Measurements from ENCODE around the gene SCNN1A.

The SCNN1A gene

DNA sequence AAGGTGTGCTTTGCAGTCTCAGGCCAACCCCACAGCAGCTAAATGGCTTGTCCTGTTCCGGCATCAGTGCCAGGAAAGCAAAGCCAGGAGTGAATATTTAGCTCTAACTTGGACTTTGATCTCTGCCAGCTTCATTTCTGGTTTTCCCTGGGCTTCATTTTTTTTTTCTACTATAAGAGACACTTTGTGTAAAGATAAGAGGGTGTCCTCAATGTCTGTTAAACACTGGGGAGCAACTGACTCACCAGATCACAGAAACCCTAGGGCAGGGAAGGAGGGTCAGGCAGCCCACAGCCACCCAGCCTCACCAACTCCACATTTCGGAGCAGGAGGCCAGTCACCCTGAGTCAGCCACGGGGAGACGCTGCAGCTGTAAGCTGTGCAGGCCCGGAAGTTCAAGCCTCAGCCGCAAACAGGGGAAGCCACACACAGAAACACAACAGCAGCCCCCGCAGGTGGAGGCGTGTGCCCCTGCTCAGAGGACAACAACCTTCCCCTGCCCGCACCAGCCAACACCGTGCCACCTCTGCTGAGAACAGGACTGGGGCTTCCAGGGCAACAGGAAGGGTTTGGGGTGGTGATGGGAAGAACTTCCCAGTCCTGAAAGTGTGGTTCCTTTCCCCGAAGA, 39.8 kb downstream of the SCNN1A start:
- H3K4me1 ChIP-seq (ENCODE audit: control insufficient read depth in 1 of 2, insufficient read depth in 1 of 2, low read depth in 1 of 2, low read length in 1 of 2), result peaks cover 69 to 90% of the 10 kb centered on the region in 2 experiments
- H3K4me3 ChIP-seq (ENCODE audit: low read depth in 1 of 2, low read length in 1 of 2), result peak overlapping the region; percentile 88 to 94
- H3K9me3 ChIP-seq, result peaks cover 5% of the 10 kb centered on the region
- H3K27me3 ChIP-seq, result no peaks in the 10 kb centered on the region
- peaks cover 75% of the 10 kb centered on the region for H3K36me3 ChIP-seq
- TF ChIP-seq, protein P1, sequence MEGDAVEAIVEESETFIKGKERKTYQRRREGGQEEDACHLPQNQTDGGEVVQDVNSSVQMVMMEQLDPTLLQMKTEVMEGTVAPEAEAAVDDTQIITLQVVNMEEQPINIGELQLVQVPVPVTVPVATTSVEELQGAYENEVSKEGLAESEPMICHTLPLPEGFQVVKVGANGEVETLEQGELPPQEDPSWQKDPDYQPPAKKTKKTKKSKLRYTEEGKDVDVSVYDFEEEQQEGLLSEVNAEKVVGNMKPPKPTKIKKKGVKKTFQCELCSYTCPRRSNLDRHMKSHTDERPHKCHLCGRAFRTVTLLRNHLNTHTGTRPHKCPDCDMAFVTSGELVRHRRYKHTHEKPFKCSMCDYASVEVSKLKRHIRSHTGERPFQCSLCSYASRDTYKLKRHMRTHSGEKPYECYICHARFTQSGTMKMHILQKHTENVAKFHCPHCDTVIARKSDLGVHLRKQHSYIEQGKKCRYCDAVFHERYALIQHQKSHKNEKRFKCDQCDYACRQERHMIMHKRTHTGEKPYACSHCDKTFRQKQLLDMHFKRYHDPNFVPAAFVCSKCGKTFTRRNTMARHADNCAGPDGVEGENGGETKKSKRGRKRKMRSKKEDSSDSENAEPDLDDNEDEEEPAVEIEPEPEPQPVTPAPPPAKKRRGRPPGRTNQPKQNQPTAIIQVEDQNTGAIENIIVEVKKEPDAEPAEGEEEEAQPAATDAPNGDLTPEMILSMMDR (IDR thresholded peaks at IDR 0.05), result peak; percentile 60
- peak overlapping the region; percentile 97 for H3K27ac ChIP-seq

DNA sequence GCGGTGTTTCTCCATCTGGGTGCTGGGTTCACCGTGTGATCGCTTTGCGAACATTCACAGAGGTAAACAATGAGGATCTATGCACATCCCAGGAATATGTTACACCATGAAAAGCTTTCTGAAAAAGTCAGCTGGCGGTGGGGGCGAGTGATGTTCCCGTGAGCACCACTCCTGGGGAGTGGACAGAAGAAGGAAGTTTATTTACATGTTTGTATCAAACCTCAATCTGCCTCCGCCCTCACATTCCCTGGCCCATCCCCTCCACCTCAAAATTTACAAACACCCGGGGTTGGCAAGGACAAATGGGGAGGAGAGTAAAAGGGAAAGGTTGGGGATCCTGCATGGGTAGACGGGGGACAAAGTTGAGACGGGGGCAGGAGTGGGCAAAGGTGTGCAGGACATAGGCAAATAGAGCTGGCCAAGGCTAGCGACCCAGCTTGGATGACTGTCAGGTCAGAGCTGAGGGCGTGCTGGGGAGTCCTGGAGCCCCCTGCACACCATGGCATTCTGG, 40.4 kb downstream of the SCNN1A start:
- H3K4me3 ChIP-seq (ENCODE audit: low read depth in 1 of 2, low read length in 1 of 2), result peak overlapping the region; percentile 88 to 94
- H3K27ac ChIP-seq, result peak overlapping the region; percentile 97
- no peaks in the 10 kb centered on the region for H3K27me3 ChIP-seq
- H3K4me1 ChIP-seq (ENCODE audit: control insufficient read depth in 1 of 2, insufficient read depth in 1 of 2, low read depth in 1 of 2, low read length in 1 of 2), result peaks cover 69 to 88% of the 10 kb centered on the region in 2 experiments
- H3K9me3 ChIP-seq, result peaks cover 5% of the 10 kb centered on the region
- TF ChIP-seq, protein P1 (IDR thresholded peaks at IDR 0.05), result no peak
- H3K36me3 ChIP-seq, result peaks cover 81% of the 10 kb centered on the region

DNA sequence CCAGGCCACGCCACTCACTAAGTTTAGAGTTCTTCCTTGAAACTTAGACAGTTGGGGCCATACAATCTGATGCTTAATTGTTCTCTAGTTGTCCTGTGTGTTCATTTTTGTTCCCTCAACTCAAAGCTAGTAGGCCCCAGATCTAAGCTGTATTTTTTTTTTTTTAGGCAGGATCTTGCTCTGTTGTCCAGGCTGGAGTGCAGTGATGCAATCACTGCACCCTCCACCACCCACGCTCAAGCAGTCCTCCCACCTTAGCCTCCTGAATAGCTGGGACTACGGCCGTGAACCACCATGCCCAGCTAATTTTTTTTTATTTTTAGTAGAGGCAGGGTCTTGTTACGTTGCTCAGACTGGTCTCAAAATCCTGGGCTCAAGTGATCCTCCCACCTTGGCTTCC, 41.0 kb downstream of the SCNN1A start:
- TF ChIP-seq, protein P1 (IDR thresholded peaks at IDR 0.05), result no peak
- Histone ChIP-seq H3K9me3 (peaks cover 5% of the 10 kb centered on the region), H3K4me1 (ENCODE audit: control insufficient read depth in 1 of 2, insufficient read depth in 1 of 2, low read depth in 1 of 2, low read length in 1 of 2) (peaks cover 69 to 82% of the 10 kb centered on the region in 2 experiments), H3K27ac (peak overlapping the region; percentile 97), H3K27me3 (no peaks in the 10 kb centered on the region), H3K4me3 (ENCODE audit: low read depth in 1 of 2, low read length in 1 of 2) (peak overlapping the region; percentile 88 to 94), H3K36me3 (peaks cover 83% of the 10 kb centered on the region)

DNA sequence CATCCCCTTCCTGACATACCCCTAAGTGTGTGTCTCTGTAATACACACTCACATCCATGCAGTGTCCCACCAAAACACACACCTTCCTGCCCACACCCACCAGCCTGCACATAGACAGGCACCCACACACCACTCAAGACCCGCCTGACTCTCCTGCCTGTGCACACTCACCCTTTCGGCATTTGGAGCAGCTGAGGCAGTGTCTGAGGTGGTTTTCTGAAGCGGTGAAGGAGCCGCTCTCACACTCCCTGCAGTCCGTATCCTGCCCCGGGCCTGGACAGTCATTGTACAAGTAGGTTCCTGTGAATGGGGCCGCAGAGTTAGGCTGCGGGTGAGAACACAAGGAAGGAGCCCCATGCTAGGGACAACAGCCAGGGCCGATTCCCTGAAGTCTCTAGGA, 41.8 kb downstream of the SCNN1A start:
- Histone ChIP-seq H3K4me1 (ENCODE audit: control insufficient read depth in 1 of 2, insufficient read depth in 1 of 2, low read depth in 1 of 2, low read length in 1 of 2) (peaks cover 63 to 74% of the 10 kb centered on the region in 2 experiments), H3K27me3 (no peaks in the 10 kb centered on the region), H3K27ac (peak overlapping the region; percentile 97), H3K9me3 (peaks cover 5% of the 10 kb centered on the region), H3K4me3 (ENCODE audit: low read depth in 1 of 2, low read length in 1 of 2) (peak overlapping the region; percentile 47 to 94), H3K36me3 (peaks cover 83% of the 10 kb centered on the region)
- TF ChIP-seq, protein P1 (IDR thresholded peaks at IDR 0.05), result no peak

DNA sequence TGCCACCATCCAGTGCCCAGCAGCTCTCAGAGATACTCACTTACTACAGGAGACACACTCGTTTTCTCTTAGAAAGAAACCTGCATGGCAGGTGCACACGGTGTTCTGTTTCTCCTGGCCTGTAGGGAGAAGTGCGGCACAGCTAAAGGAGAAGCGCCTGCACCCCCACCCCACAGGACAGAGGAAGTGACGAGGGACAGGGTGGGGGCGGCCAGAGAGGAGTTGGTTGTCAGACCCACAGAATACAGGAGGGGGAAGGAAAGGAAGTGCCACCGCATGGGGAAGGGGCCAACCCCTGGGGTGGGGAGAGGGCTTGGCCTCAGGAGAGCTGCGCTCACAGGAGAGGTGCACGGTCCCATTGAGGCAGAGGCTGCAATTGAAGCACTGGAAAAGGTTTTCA, 42.3 kb downstream of the SCNN1A start:
- H3K4me3 ChIP-seq (ENCODE audit: low read depth in 1 of 2, low read length in 1 of 2), result peak overlapping the region; percentile 47 to 94
- TF ChIP-seq, protein P1 (IDR thresholded peaks at IDR 0.05), result peak; percentile 57
- peaks cover 5% of the 10 kb centered on the region for H3K9me3 ChIP-seq
- H3K4me1 ChIP-seq (ENCODE audit: control insufficient read depth in 1 of 2, insufficient read depth in 1 of 2, low read depth in 1 of 2, low read length in 1 of 2), result peaks cover 58 to 68% of the 10 kb centered on the region in 2 experiments
- H3K36me3 ChIP-seq, result peaks cover 84% of the 10 kb centered on the region
- peak overlapping the region; percentile 97 for H3K27ac ChIP-seq
- no peaks in the 10 kb centered on the region for H3K27me3 ChIP-seq

All from neutrophil (primary cell).